ENCODE measurements around the gene TNIK. TPM values are rescaled to one million over a fixed set of nuclear protein-coding genes. Genes with fewer than 3 reads are reported as not detected.

Gene TNIK
- total and polyA plus RNA-seq, 2 experiments from 2014 or later = 14.6 to 34.3 TPM

DNA sequence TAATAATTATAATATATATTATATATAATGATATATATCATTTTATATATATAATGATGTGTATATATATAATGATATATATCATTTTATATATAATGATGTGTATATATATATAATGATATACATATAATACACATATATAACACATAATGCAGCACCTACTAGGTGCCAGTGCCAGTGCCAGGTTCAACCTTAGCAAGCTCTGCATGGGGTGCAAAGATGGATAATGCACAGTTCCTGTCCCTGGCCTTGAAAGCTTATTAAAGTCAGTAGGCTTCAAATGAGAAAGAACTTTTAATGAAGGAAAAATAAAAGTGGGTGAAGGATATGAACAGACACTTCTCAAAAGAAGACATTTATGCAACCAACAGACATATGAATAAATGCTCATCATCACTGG lies 240.9 kb downstream of the TNIK start:
- Histone ChIP-seq H3K36me3 (ENCODE audit: insufficient read depth) (no peaks in the 10 kb centered on the region), H2AFZ (no peak overlapping the region), H3K9me2 (ENCODE audit: insufficient read depth) (no peaks in the 10 kb centered on the region), H3F3A (replicated peaks; ENCODE audit: low read depth) (no peaks in the 10 kb centered on the region), H3K79me2 (replicated peaks; ENCODE audit: insufficient read depth) (no peaks in the 10 kb centered on the region), H3K27ac (ENCODE audit: low read depth) (no peak overlapping the region), H4K20me1 (replicated peaks; ENCODE audit: insufficient read depth) (no peaks in the 10 kb centered on the region), H3K4me1 (ENCODE audit: insufficient read depth) (peaks cover 8% of the 10 kb centered on the region), H3K4me3 (no peak overlapping the region), H3K4me2 (no peak overlapping the region), H3K27me3 (ENCODE audit: insufficient read depth) (no peaks in the 10 kb centered on the region)
- Mint-ChIP-seq H3K36me3 (ENCODE audit: low read depth) (no peaks in the 10 kb centered on the region), H3K9me3 (no peaks in the 10 kb centered on the region), H3K4me1 (peaks cover 3% of the 10 kb centered on the region; the same call in 2 of the 3 replicates), H3K4me3 (no peak overlapping the region), H3K27ac (no peak overlapping the region), H3K27me3 (ENCODE audit: insufficient read depth, low read depth, poor library complexity) (no peaks in the 10 kb centered on the region)
- no peak for TF ChIP-seq EZH2phosphoT487 (IDR thresholded peaks at IDR 0.05; ENCODE audit: unreplicated experiment)
- TF ChIP-seq, protein P1, sequence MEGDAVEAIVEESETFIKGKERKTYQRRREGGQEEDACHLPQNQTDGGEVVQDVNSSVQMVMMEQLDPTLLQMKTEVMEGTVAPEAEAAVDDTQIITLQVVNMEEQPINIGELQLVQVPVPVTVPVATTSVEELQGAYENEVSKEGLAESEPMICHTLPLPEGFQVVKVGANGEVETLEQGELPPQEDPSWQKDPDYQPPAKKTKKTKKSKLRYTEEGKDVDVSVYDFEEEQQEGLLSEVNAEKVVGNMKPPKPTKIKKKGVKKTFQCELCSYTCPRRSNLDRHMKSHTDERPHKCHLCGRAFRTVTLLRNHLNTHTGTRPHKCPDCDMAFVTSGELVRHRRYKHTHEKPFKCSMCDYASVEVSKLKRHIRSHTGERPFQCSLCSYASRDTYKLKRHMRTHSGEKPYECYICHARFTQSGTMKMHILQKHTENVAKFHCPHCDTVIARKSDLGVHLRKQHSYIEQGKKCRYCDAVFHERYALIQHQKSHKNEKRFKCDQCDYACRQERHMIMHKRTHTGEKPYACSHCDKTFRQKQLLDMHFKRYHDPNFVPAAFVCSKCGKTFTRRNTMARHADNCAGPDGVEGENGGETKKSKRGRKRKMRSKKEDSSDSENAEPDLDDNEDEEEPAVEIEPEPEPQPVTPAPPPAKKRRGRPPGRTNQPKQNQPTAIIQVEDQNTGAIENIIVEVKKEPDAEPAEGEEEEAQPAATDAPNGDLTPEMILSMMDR (conservative IDR thresholded peaks at IDR 0.05; ENCODE audit: low read depth in 2 of 2) = no peak
- no peak for TF ChIP-seq CREB1 (CRISPR knock-in tag; IDR thresholded peaks at IDR 0.05; ENCODE audit: low read depth)
- TF ChIP-seq ETS1 (IDR thresholded peaks at IDR 0.05) = no peak
- TF ChIP-seq, protein P2, sequence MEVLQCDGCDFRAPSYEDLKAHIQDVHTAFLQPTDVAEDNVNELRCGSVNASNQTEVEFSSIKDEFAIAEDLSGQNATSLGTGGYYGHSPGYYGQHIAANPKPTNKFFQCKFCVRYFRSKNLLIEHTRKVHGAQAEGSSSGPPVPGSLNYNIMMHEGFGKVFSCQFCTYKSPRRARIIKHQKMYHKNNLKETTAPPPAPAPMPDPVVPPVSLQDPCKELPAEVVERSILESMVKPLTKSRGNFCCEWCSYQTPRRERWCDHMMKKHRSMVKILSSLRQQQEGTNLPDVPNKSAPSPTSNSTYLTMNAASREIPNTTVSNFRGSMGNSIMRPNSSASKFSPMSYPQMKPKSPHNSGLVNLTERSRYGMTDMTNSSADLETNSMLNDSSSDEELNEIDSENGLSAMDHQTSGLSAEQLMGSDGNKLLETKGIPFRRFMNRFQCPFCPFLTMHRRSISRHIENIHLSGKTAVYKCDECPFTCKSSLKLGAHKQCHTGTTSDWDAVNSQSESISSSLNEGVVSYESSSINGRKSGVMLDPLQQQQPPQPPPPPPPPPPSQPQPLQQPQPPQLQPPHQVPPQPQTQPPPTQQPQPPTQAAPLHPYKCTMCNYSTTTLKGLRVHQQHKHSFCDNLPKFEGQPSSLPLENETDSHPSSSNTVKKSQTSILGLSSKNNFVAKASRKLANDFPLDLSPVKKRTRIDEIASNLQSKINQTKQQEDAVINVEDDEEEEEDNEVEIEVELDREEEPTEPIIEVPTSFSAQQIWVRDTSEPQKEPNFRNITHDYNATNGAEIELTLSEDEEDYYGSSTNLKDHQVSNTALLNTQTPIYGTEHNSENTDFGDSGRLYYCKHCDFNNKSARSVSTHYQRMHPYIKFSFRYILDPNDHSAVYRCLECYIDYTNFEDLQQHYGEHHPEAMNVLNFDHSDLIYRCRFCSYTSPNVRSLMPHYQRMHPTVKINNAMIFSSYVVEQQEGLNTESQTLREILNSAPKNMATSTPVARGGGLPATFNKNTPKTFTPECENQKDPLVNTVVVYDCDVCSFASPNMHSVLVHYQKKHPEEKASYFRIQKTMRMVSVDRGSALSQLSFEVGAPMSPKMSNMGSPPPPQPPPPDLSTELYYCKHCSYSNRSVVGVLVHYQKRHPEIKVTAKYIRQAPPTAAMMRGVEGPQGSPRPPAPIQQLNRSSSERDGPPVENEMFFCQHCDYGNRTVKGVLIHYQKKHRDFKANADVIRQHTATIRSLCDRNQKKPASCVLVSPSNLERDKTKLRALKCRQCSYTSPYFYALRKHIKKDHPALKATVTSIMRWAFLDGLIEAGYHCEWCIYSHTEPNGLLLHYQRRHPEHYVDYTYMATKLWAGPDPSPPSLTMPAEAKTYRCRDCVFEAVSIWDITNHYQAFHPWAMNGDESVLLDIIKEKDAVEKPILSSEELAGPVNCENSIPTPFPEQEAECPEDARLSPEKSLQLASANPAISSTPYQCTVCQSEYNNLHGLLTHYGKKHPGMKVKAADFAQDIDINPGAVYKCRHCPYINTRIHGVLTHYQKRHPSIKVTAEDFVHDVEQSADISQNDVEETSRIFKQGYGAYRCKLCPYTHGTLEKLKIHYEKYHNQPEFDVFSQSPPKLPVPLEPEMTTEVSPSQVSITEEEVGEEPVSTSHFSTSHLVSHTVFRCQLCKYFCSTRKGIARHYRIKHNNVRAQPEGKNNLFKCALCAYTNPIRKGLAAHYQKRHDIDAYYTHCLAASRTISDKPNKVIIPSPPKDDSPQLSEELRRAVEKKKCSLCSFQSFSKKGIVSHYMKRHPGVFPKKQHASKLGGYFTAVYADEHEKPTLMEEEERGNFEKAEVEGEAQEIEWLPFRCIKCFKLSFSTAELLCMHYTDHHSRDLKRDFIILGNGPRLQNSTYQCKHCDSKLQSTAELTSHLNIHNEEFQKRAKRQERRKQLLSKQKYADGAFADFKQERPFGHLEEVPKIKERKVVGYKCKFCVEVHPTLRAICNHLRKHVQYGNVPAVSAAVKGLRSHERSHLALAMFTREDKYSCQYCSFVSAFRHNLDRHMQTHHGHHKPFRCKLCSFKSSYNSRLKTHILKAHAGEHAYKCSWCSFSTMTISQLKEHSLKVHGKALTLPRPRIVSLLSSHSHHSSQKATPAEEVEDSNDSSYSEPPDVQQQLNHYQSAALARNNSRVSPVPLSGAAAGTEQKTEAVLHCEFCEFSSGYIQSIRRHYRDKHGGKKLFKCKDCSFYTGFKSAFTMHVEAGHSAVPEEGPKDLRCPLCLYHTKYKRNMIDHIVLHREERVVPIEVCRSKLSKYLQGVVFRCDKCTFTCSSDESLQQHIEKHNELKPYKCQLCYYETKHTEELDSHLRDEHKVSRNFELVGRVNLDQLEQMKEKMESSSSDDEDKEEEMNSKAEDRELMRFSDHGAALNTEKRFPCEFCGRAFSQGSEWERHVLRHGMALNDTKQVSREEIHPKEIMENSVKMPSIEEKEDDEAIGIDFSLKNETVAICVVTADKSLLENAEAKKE (CRISPR knock-in tag; IDR thresholded peaks at IDR 0.05) = no peak
- no peak for TF ChIP-seq ZNF331 (CRISPR knock-in tag; IDR thresholded peaks at IDR 0.05; ENCODE audit: low read depth)
- no peak for TF ChIP-seq EZH2 (IDR thresholded peaks at IDR 0.05; ENCODE audit: low read depth, unreplicated experiment)
- TF ChIP-seq ZNF114 (CRISPR knock-in tag; IDR thresholded peaks at IDR 0.05) = no peak
- TF ChIP-seq STAT1 (IDR thresholded peaks at IDR 0.05; ENCODE audit: unreplicated experiment) = no peak
- no peak for TF ChIP-seq POLR2AphosphoS5 (IDR thresholded peaks at IDR 0.05; ENCODE audit: low read depth)
- TF ChIP-seq JUNB (IDR thresholded peaks at IDR 0.05; ENCODE audit: unreplicated experiment) = no peak
- no peak for TF ChIP-seq REST (IDR thresholded peaks at IDR 0.05; ENCODE audit: unreplicated experiment)
- no peak for TF ChIP-seq NANOG (IDR thresholded peaks at IDR 0.05; ENCODE audit: borderline replicate concordance)
- DNase-seq (ENCODE audit: low spot score) (no peak), ATAC-seq (no peak)
